Liver (tissue), 9 donors: ENCODE measurements around the gene ACD. TPM values are rescaled to one million over a fixed set of nuclear protein-coding genes. Genes with fewer than 3 reads are reported as not detected.

Experiments
- DNase-seq: peaks from one replicate; pipeline ENCODE4 v3.0.0-alpha.2; 2017; ENCODE audit warnings: low spot score
- H3K27ac ChIP-seq, 2 donors: one replicate each; pipeline ENCODE4 v1.7.0; 2013; ENCODE audit warnings: inconsistent platforms in 2 of 2, low read length in 2 of 2, control low read depth in 1 of 2, low read depth in 1 of 2, mild to moderate bottlenecking in 1 of 2
- H3K27me3 ChIP-seq, 4 donors: one replicate each; pipeline versions ENCODE4 v1.6.1 to v1.7.0; 2013; ENCODE audit warnings: low read length in 3 of 4, inconsistent platforms in 1 of 4, mild to moderate bottlenecking in 1 of 4, moderate library complexity in 1 of 4; ENCODE audit not compliant: control insufficient read depth in 4 of 4, insufficient read depth in 4 of 4
- H3K36me3 ChIP-seq, 4 donors: one replicate each; pipeline versions ENCODE4 v1.6.1 to v1.7.0; 2013; ENCODE audit warnings: low read length in 3 of 4, mild to moderate bottlenecking in 3 of 4, low read depth in 1 of 4, moderate library complexity in 1 of 4; ENCODE audit not compliant: control insufficient read depth in 4 of 4, insufficient read depth in 3 of 4
- H3K4me1 ChIP-seq, 4 donors: one replicate each; pipeline versions ENCODE4 v1.6.1 to v1.7.0; 2013; ENCODE audit warnings: low read length in 3 of 4, mild to moderate bottlenecking in 3 of 4, moderate library complexity in 1 of 4; ENCODE audit not compliant: control insufficient read depth in 4 of 4, insufficient read depth in 4 of 4
- H3K4me3 ChIP-seq, 3 donors: one replicate each; pipeline versions ENCODE4 v1.6.1 to v1.7.0; 2013; ENCODE audit warnings: low read length in 3 of 3, control low read depth in 1 of 3, low read depth in 1 of 3, mild to moderate bottlenecking in 1 of 3
- H3K9ac ChIP-seq, 2 donors: one replicate each; pipeline ENCODE4 v1.7.0; 2013; ENCODE audit warnings: low read length in 2 of 2, mild to moderate bottlenecking in 2 of 2, moderate library complexity in 2 of 2, control low read depth in 1 of 2, low read depth in 1 of 2
- H3K9me3 ChIP-seq, 4 donors: one replicate each; pipeline versions ENCODE4 v1.6.1 to v1.7.0; 2013; ENCODE audit warnings: low read length in 3 of 4; ENCODE audit not compliant: control insufficient read depth in 4 of 4
- ATF3 ChIP-seq: IDR thresholded peaks from 2 replicates; pipeline ENCODE4 v1.6.1; 2016; ENCODE audit warnings: antibody characterized with exemption
- CTCF ChIP-seq: fragments of 150-350 bp; IDR thresholded peaks from 2 replicates; pipeline ENCODE4 v1.5.1; 2017; ENCODE audit warnings: improper control_type of control experiment, low read depth, low read length; ENCODE audit not compliant: missing input control
- EGR1 ChIP-seq, 2 donors: IDR thresholded peaks; 2 replicates each; pipeline ENCODE4 v1.6.1; 2016 to 2018; ENCODE audit warnings: antibody characterized with exemption in 2 of 2, low read depth in 2 of 2
- FOXA1 ChIP-seq: IDR thresholded peaks from 2 replicates; pipeline ENCODE4 v1.6.1; 2016; ENCODE audit warnings: antibody characterized with exemption
- FOXA2 ChIP-seq: IDR thresholded peaks from 2 replicates; pipeline ENCODE4 v1.6.1; 2016; ENCODE audit warnings: antibody characterized with exemption
- GABPA ChIP-seq, 2 donors: IDR thresholded peaks in 1 of 2; conservative IDR thresholded peaks in 1 of 2; 2 replicates each; pipeline ENCODE4 v1.6.1; 2016; ENCODE audit warnings: antibody characterized with exemption in 2 of 2, mild to moderate bottlenecking in 1 of 2, moderate library complexity in 1 of 2
- HNF4A ChIP-seq, 2 donors: conservative IDR thresholded peaks; 2 replicates each; pipeline ENCODE4 v1.6.1; 2016; ENCODE audit warnings: antibody characterized with exemption in 2 of 2, mild to moderate bottlenecking in 2 of 2
- HNF4G ChIP-seq: IDR thresholded peaks from 2 replicates; pipeline ENCODE4 v1.6.1; 2016; ENCODE audit warnings: antibody characterized with exemption
- JUND ChIP-seq, 2 donors: IDR thresholded peaks; 2 replicates each; pipeline ENCODE4 v1.6.1; 2016; ENCODE audit warnings: antibody characterized with exemption in 2 of 2
- NR2F2 ChIP-seq: IDR thresholded peaks from 2 replicates; pipeline ENCODE4 v1.6.1; 2016; ENCODE audit warnings: antibody characterized with exemption
- RAD21 ChIP-seq, 2 donors: IDR thresholded peaks; 2 replicates each; pipeline ENCODE4 v1.6.1; 2016; ENCODE audit warnings: antibody characterized with exemption in 2 of 2, mild to moderate bottlenecking in 2 of 2
- REST ChIP-seq: IDR thresholded peaks from 2 replicates; pipeline ENCODE4 v1.6.1; 2016; ENCODE audit warnings: antibody characterized with exemption, mild to moderate bottlenecking
- RXRA ChIP-seq, 2 donors: IDR thresholded peaks; 2 replicates each; pipeline ENCODE4 v1.6.1; 2017 to 2018; ENCODE audit warnings: antibody characterized with exemption in 2 of 2, mild to moderate bottlenecking in 1 of 2
- TAF1 ChIP-seq: conservative IDR thresholded peaks from 2 replicates; pipeline ENCODE4 v1.6.1; 2016; ENCODE audit warnings: antibody characterized with exemption, mild to moderate bottlenecking
- YY1 ChIP-seq: IDR thresholded peaks from 2 replicates; pipeline ENCODE4 v1.6.1; 2016; ENCODE audit warnings: antibody characterized with exemption, mild to moderate bottlenecking
- ZBTB33 ChIP-seq: IDR thresholded peaks from 2 replicates; pipeline ENCODE4 v1.6.1; 2016; ENCODE audit warnings: antibody characterized with exemption
- WGBS: extraction: QIAGEN DNeasy Blood & Tissue Kit; methylation state at CpG from one replicate; pipeline ENCODE4 v1.1.7; 2013; 5-methylcytosine and 5-hydroxymethylcytosine counted together
- polyA plus RNA-seq, 2 donors: library from polyadenylated mRNA; stranded (reverse) in 1 of 2; unstranded in 1 of 2; fragments of 200-250 nt in 1 of 2; fragments of >200 nt in 1 of 2; fragmentation: Nextera tagmentation in 1 of 2; extraction: Ambion mirVana in 1 of 2; gene quantifications; one replicate each; pipeline versions ENCODE4 v1.2.1 to v1.2.3, GENCODE V29; 2013 to 2015
- total RNA-seq, 2 donors: library from RNA; depleted of rRNA; stranded (reverse); fragments of >200 nt; gene quantifications; one replicate each; pipeline ENCODE4 v1.2.3, GENCODE V29; 2014
- TF ChIP-seq, protein P1 (sequence below): IDR thresholded peaks from 2 replicates; pipeline ENCODE4 v1.6.1; 2016; ENCODE audit warnings: antibody characterized with exemption
- donor health status: healthy.
- donor health status: healthy.
- donor health status: healthy.
- donor health status: healthy.
- donor health status: healthy.

The ACD gene
- total and polyA plus RNA-seq, 4 donors, result 4.3 to 5.6 (median 5.1) TPM

DNA sequence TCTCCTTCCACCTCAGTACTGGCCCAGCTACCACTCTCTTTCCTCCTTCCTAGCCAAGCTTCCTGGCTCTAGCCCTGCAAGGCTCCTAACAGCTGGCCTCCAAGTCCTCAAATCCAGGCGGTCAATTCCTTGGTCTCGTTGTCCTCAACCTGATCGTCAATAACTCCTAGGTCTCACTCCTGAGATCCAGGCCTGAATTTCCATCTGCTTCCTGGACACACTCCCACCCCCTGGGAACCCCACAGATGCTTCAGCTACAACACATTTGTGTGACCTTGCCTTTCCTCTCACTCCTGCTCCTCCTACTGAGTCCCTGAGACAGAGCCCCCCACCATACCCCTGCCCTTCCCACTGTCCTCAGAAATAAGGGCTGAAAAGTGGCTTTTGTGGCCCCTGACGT lies 4.2 kb upstream of the ACD start:
- H3K4me1 ChIP-seq, result peaks cover 24 to 80% (median 58%) of the 10 kb centered on the region in 4 donors
- no peaks in the 10 kb centered on the region for H3K27me3 ChIP-seq
- H3K4me3 ChIP-seq, result no peak overlapping the region
- WGBS, result 92% methylated on average over 4 of the region's 4 CpGs
- TF ChIP-seq, protein P1, sequence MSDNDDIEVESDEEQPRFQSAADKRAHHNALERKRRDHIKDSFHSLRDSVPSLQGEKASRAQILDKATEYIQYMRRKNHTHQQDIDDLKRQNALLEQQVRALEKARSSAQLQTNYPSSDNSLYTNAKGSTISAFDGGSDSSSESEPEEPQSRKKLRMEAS, result no peak
- TF ChIP-seq JUND (IDR thresholded peaks at IDR 0.05) (no peak), RAD21 (IDR thresholded peaks at IDR 0.05) (no peak), CTCF (no peak), GABPA (IDR thresholded peaks at IDR 0.05 in 1 of 2, conservative IDR thresholded peaks at IDR 0.05 in 1 of 2) (no peak), FOXA2 (no peak), ATF3 (no peak), REST (no peak), RXRA (IDR thresholded peaks at IDR 0.05) (no peak), EGR1 (IDR thresholded peaks at IDR 0.05; ENCODE audit: low read depth in 2 of 2) (no peak), YY1 (no peak), TAF1 (no peak), HNF4A (conservative IDR thresholded peaks at IDR 0.05) (no peak), ZBTB33 (no peak), FOXA1 (no peak), HNF4G (no peak)
- H3K36me3 ChIP-seq, result no peaks in the 10 kb centered on the region
- H3K9ac ChIP-seq, result no peak overlapping the region
- H3K27ac ChIP-seq, result peak overlapping the region in 1 of 2 donors; percentile 58
- no peak for DNase-seq
- H3K9me3 ChIP-seq, result no peaks in the 10 kb centered on the region

DNA sequence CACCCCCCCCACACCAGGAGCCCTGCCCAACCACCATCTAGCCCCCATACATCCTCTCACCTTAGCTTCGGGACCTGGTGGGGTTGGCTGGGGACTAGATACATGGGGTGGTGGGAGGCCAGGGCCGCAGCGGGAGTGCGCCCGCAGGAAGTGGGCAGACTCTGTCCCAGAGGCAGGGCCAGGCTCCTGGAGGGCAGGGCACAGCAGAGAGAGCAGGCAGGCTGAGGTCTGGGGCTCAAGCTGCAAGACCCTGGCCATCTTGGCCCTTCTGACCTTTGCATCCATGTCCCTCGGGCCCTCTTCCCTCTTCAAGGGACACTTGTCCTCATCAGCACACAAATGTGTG lies 3.8 kb upstream of the ACD start:
- Histone ChIP-seq H3K27ac (peak overlapping the region; percentile 58 to 71), H3K9me3 (no peaks in the 10 kb centered on the region), H3K4me1 (peaks cover 25 to 80% (median 60%) of the 10 kb centered on the region in 4 donors), H3K27me3 (no peaks in the 10 kb centered on the region), H3K9ac (no peak overlapping the region), H3K4me3 (no peak overlapping the region), H3K36me3 (no peaks in the 10 kb centered on the region)
- WGBS, result 88% methylated on average over 6 of the region's 6 CpGs
- DNase-seq, result no peak
- TF ChIP-seq YY1, result no peak
- no peak for TF ChIP-seq FOXA2
- TF ChIP-seq HNF4G, result no peak
- TF ChIP-seq RXRA (IDR thresholded peaks at IDR 0.05), result no peak
- TF ChIP-seq ZBTB33, result no peak
- TF ChIP-seq CTCF, result no peak
- TF ChIP-seq ATF3, result no peak
- no peak for TF ChIP-seq JUND (IDR thresholded peaks at IDR 0.05)
- TF ChIP-seq HNF4A (conservative IDR thresholded peaks at IDR 0.05), result no peak
- TF ChIP-seq GABPA (IDR thresholded peaks at IDR 0.05 in 1 of 2, conservative IDR thresholded peaks at IDR 0.05 in 1 of 2), result no peak
- no peak for TF ChIP-seq NR2F2
